MCF 10A (cell line): ENCODE results near the gene TRIM9. TPM values are rescaled to one million over a fixed set of nuclear protein-coding genes. Genes with fewer than 3 reads are reported as not detected.

Experiments
- BruUV-seq: library from RNA; stranded (reverse); fragments of 400-500 nt; replicated peaks from 2 replicates; lab custom pipeline; 2021; lab: Mats Ljungman, UMichigan
- CTCF ChIA-PET: fragments of 300-600 bp; sonication (Branson Sonifier 250); formaldehyde crosslinking; extraction: SDS; loops from one replicate; lab custom pipeline; 2021; ENCODE audit warnings: antibody characterized with exemption, inconsistent platforms; lab: Yijun Ruan, JAX
- POLR2A ChIA-PET: fragments of 300-600, 350-650 bp; sonication (Branson Sonifier 250); formaldehyde crosslinking; extraction: SDS; loops from one replicate; lab custom pipeline; 2020; ENCODE audit warnings: antibody characterized with exemption, inconsistent platforms; lab: Yijun Ruan, JAX
- DNase-seq: peaks from one replicate; pipeline ENCODE4 v3.0.0-alpha.2; 2018; ENCODE audit not compliant: unreplicated experiment
- H3K27ac Mint-ChIP-seq: one replicate; pipeline ENCODE4 v1.8.0; 2022; ENCODE audit warnings: mild to moderate bottlenecking, low read depth, mixed read lengths; ENCODE audit not compliant: unreplicated experiment
- H3K27me3 Mint-ChIP-seq: one replicate; pipeline ENCODE4 v1.8.0; 2022; ENCODE audit warnings: mixed read lengths; ENCODE audit not compliant: insufficient read depth, unreplicated experiment
- H3K36me3 Mint-ChIP-seq: one replicate; pipeline ENCODE4 v1.8.0; 2022; ENCODE audit warnings: mild to moderate bottlenecking, moderate library complexity, mixed read lengths; ENCODE audit not compliant: insufficient read depth, unreplicated experiment
- H3K4me1 Mint-ChIP-seq: one replicate; pipeline ENCODE4 v1.8.0; 2022; ENCODE audit warnings: mixed read lengths; ENCODE audit not compliant: insufficient read depth, unreplicated experiment
- H3K4me3 Mint-ChIP-seq: one replicate; pipeline ENCODE4 v1.8.0; 2022; ENCODE audit warnings: mild to moderate bottlenecking, moderate library complexity, mixed read lengths; ENCODE audit not compliant: unreplicated experiment
- H3K9me3 Mint-ChIP-seq: one replicate; pipeline ENCODE4 v1.8.0; 2022; ENCODE audit warnings: mixed read lengths; ENCODE audit not compliant: unreplicated experiment
- CTCF ChIP-seq: fragments of 200-600 bp; IDR thresholded peaks from one replicate; pipeline ENCODE4 v1.8.0; 2022; ENCODE audit warnings: antibody characterized with exemption, mild to moderate bottlenecking; ENCODE audit not compliant: unreplicated experiment
- intact Hi-C: fragments of 100-400 bp; cut with micrococcal nuclease; formaldehyde crosslinking; loops from 2 replicates; pipeline ENCODE4 v1.14.1; 2022
- total RNA-seq: library from RNA; stranded (reverse); gene quantifications from 2 replicates; pipeline ENCODE4 v1.2.3, GENCODE V29; 2022

The TRIM9 gene
- total RNA-seq, 1 experiment from 2014 or later: 0.19 TPM

GRCh38 chr14:51019089-51019488 lies 75.8 kb downstream of the TRIM9 start:
- H3K27ac Mint-ChIP-seq: no peak overlapping the region
- no peak for DNase-seq
- CTCF ChIA-PET: interaction anchor here (0.9 kb wide), 1 partner anchor 28 kb away, joined by 3 read pairs; no protein-coding TSS in a partner anchor
- H3K4me1 Mint-ChIP-seq: no peaks in the 10 kb centered on the region
- no peaks in the 10 kb centered on the region for H3K9me3 Mint-ChIP-seq
- H3K36me3 Mint-ChIP-seq: no peaks in the 10 kb centered on the region
- H3K4me3 Mint-ChIP-seq: no peak overlapping the region
- no TSS peak for BruUV-seq
- intact Hi-C loops: no loop called here
- H3K27me3 Mint-ChIP-seq: no peaks in the 10 kb centered on the region
- TF ChIP-seq CTCF: no peak
- POLR2A ChIA-PET: interaction anchor here (0.7 kb wide), 1 partner anchor 42 kb away, joined by 4 read pairs; no protein-coding TSS in a partner anchor

- no peak overlapping the region for H3K4me3 Mint-ChIP-seq
- ChIA-PET CTCF (interaction anchor here (0.9 to 1.0 kb wide), 2 partner anchors 9 to 28 kb away, joined by 3 read pairs; no protein-coding TSS in a partner anchor), POLR2A (interaction anchor here (0.6 kb wide), 1 partner anchor 127 kb away, joined by 3 read pairs; no protein-coding TSS in a partner anchor)
- no peak for TF ChIP-seq CTCF
- no peaks in the 10 kb centered on the region for H3K27me3 Mint-ChIP-seq
- intact Hi-C loops: no loop called here
- BruUV-seq: no TSS peak
- no peak for DNase-seq
- H3K9me3 Mint-ChIP-seq: no peaks in the 10 kb centered on the region
- H3K36me3 Mint-ChIP-seq: no peaks in the 10 kb centered on the region
- H3K4me1 Mint-ChIP-seq: no peaks in the 10 kb centered on the region
- H3K27ac Mint-ChIP-seq: no peak overlapping the region
These were observed 76.4 kb downstream of the TRIM9 start for GRCh38 chr14:51018521-51018920.

GRCh38 chr14:51014625-51015024 lies 80.3 kb downstream of the TRIM9 start:
- no TSS peak for BruUV-seq
- ChIA-PET POLR2A (interaction anchor here (0.9 kb wide), 2 partner anchors 9 to 41 kb away, joined by 3 read pairs; no protein-coding TSS in a partner anchor), CTCF (no interaction called here)
- Mint-ChIP-seq H3K27me3 (no peaks in the 10 kb centered on the region), H3K9me3 (no peaks in the 10 kb centered on the region), H3K27ac (no peak overlapping the region), H3K36me3 (no peaks in the 10 kb centered on the region), H3K4me1 (no peaks in the 10 kb centered on the region), H3K4me3 (no peak overlapping the region)
- no peak for TF ChIP-seq CTCF
- intact Hi-C loops: no loop called here
- peak; percentile 18 for DNase-seq

GRCh38 chr14:51014086-51014485 lies 80.8 kb downstream of the TRIM9 start:
- BruUV-seq: no TSS peak
- no peak overlapping the region for H3K27ac Mint-ChIP-seq
- intact Hi-C loops: no loop called here
- H3K4me1 Mint-ChIP-seq: no peaks in the 10 kb centered on the region
- H3K36me3 Mint-ChIP-seq: no peaks in the 10 kb centered on the region
- ChIA-PET POLR2A (interaction anchor here (0.9 kb wide), 2 partner anchors 9 to 41 kb away, joined by 3 read pairs; no protein-coding TSS in a partner anchor), CTCF (no interaction called here)
- H3K27me3 Mint-ChIP-seq: no peaks in the 10 kb centered on the region
- H3K9me3 Mint-ChIP-seq: no peaks in the 10 kb centered on the region
- DNase-seq: peak; percentile 65
- no peak overlapping the region for H3K4me3 Mint-ChIP-seq
- TF ChIP-seq CTCF: no peak
